Iris pigment epithelial cell (primary cell): ENCODE data around the gene XYLT2.

Source experiments
- DNase-seq: peaks from one replicate; pipeline ENCODE4 v3.0.0-alpha.2; 2011; ENCODE audit warnings: low read depth

The XYLT2 gene

GRCh38 chr17:50348522-50349242, 2.8 kb downstream of the XYLT2 start:
- peak; percentile 54 for DNase-seq

DNA sequence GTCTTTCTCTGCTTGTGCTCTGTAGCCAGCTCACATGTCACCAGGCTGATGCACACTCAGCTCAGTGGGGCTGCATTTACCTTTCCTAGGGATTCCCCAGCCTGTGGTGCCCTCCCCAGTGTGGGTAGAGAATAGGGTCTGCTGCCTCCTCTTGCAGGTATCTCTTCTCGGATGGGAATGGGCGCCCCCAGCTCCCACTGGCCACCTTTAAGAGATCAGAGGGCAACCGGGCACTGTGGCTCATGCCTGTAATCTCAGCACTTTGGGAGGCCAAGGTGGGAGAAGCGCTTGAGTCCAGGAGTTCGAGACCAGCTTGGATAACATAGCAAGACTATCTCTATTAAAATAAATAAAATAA, 3.3 kb downstream of the XYLT2 start:
- DNase-seq = no peak

GRCh38 chr17:50350733-50351132, 4.8 kb downstream of the XYLT2 start:
- no peak for DNase-seq

GRCh38 chr17:50352072-50352692, 6.3 kb downstream of the XYLT2 start:
- DNase-seq = no peak

GRCh38 chr17:50352693-50353599, 7.0 kb downstream of the XYLT2 start:
- no peak for DNase-seq

GRCh38 chr17:50353600-50354195, 7.8 kb downstream of the XYLT2 start:
- DNase-seq = no peak

GRCh38 chr17:50354198-50354597, 8.3 kb downstream of the XYLT2 start:
- DNase-seq = no peak

- DNase-seq = no peak
Observed at GRCh38 chr17:50354776-50355175, 8.8 kb downstream of the XYLT2 start.

- DNase-seq = no peak
Observed at GRCh38 chr17:50355336-50355700, 9.4 kb downstream of the XYLT2 start.

DNA sequence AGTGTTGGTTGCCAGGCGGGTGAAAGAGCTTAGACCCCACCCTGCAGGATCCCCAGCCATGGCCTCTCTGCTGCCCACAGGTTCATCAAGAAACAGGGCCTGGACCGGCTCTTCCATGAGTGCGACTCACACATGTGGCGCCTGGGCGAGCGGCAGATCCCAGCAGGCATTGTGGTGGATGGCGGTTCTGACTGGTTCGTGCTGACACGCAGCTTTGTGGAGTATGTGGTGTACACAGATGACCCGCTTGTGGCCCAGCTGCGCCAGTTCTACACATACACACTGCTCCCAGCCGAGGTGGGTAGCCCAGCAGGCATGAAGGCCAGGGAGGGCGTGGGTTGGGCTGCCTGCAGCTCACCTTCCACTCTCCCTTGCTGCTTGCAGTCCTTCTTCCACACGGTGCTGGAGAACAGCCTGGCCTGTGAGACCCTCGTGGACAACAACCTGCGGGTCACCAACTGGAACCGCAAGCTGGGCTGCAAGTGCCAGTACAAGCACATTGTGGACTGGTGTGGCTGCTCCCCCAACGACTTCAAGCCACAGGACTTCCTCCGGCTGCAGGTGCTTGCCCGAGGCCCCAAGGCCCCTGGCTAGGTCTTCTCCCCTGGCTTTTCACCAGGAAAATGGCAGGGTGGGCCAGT, 9.9 kb downstream of the XYLT2 start:
- DNase-seq = no peak

DNA sequence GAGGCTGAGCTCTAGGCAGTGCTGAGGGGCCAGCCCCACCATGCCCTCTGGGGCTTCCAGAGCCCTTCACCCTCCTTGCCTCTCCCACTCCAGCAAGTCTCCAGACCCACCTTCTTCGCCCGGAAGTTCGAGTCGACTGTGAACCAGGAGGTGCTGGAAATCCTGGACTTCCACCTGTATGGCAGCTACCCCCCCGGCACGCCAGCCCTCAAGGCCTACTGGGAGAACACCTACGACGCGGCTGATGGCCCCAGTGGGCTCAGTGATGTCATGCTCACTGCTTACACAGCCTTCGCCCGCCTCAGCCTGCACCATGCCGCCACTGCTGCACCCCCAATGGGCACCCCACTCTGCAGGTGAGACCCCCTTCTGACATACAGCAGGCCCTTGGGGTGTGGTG, 10.5 kb downstream of the XYLT2 start:
- no peak for DNase-seq

- no peak for DNase-seq
Observed at GRCh38 chr17:50356892-50357510, 11.1 kb downstream of the XYLT2 start.

- DNase-seq = no peak
Observed at GRCh38 chr17:50358177-50358576, 12.3 kb downstream of the XYLT2 start.

DNA sequence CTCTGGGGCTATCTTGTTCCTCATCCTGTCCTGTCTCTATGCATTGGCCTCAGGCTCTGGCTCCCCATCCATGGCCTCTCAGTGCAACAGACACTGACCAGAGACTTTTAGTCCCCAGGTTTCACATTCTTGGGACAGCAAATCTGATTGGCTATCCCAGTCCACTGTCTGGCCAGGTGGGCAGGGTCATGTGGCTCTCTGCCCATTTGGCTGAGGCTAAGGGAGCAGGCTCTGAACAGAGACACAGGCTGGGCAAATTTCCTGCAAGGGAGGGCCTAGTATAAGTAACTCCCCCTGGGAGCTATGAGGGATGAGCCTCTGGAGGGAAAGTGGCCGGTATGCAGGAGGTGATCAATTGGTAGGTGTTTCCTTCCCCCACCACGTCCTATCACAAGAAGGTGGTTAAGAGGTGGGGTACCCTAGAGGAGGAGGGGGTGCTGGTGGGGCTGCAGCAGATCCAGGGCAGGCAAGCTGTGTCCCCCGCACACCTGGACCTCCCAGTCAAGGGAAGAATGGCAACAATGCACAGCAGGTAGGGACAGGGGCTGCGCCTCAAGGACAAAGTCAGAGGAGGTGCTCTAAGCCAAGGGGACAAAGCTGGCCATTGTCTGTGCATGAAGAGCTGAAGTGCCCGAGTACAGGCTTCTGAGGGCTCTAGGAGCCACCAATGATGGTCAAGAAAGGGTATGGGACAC, 13.2 kb downstream of the XYLT2 start:
- DNase-seq = no peak

DNA sequence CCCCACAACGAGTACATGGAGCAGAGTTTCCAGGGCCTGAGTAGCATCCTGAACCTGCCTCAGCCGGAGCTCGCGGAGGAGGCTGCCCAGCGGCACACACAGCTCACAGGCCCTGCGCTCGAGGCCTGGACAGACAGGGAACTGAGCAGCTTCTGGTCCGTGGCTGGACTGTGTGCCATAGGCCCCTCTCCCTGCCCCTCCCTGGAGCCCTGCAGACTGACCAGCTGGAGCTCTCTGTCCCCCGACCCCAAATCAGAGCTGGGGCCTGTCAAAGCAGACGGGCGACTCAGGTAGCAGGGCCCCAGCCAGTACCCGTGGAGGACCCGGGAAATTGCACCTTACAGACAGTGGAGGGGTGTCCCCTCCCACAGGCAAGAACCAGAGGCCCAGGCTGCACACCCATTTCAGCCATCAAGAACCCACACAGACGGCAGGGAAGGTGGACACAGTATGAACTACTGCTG, 14.1 kb downstream of the XYLT2 start:
- DNase-seq = no peak

- no peak for DNase-seq
Observed at GRCh38 chr17:50360486-50361115, 14.7 kb downstream of the XYLT2 start.

- DNase-seq = peak; percentile 80
Observed at GRCh38 chr17:50361561-50362480, 15.9 kb downstream of the XYLT2 start.

- DNase-seq = no peak
Observed at GRCh38 chr17:50362661-50363060, 16.7 kb downstream of the XYLT2 start.
